Measurements from ENCODE around the gene WNT1. TPM values are rescaled to one million over a fixed set of nuclear protein-coding genes. Genes with fewer than 3 reads are reported as not detected.

Gene WNT1
- total and polyA plus RNA-seq, 2 donors (not counting 3 experiments of a cell fraction or from before 2014, with no cell fraction given) = not detected

DNA sequence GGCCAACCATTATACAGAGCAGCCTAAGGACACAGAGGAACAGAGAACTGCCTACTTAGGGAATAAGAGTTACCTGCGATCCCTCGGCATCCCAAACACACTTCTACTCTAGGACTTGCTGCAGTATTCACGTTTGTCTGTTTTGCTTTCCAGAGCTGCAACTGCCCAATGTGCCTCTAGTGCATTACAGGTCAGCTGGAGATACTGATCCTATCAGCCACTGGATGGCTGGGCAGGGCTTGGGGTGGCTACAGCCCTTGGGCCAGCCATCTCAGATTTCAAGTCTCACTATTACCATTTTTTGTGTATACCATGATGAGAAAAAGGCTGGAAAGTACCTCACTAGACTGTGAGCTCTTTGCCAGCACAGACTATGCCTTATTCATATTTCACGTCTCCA lies 25.4 kb upstream of the WNT1 start:
- no peak for FAIRE-seq
- H3K27me3 ChIP-seq (ENCODE audit: control insufficient read depth in 2 of 2, insufficient read depth in 2 of 2, low read length in 2 of 2) = no peaks in the 10 kb centered on the region
- CTCF ChIA-PET = interaction anchor here (0.8 to 3.3 kb wide), 7 partner anchors 16 to 44 kb away, joined by 3 to 15 read pairs (median 4); no protein-coding TSS in a partner anchor

More for the DNA sequence above, 25.4 kb upstream of the WNT1 start:
- no peak overlapping the region for H3K4me2 ChIP-seq (ENCODE audit: insufficient read depth, low read length)
- dilution Hi-C loops (cut with MboI; ENCODE audit: extremely low pct_ligation_motif_present, low sequenced_read_pairs) = no loop called here
- H2AFZ ChIP-seq (ENCODE audit: low read depth, low read length) = no peak overlapping the region
- H3K4me1 ChIP-seq (ENCODE audit: control insufficient read depth, extremely low read depth, insufficient read depth, low read length) = peaks cover 12% of the 10 kb centered on the region
- peaks cover 11% of the 10 kb centered on the region for H4K20me1 ChIP-seq (replicated peaks; ENCODE audit: control insufficient read depth, extremely low read depth, insufficient read depth, low read length)
- H3K9ac ChIP-seq (replicated peaks; ENCODE audit: extremely low read depth, insufficient read depth, low read length) = no peak overlapping the region
- H3K27ac ChIP-seq (ENCODE audit: insufficient read depth, low read depth, low read length) = no peak overlapping the region
- no peak for DNase-seq (ENCODE audit: low read depth, low spot score)
- H3K9me3 ChIP-seq (replicated peaks; ENCODE audit: control insufficient read depth, insufficient read depth, low read length) = no peaks in the 10 kb centered on the region
- BruUV-seq (replicated peaks) = no TSS peak
- no peaks in the 10 kb centered on the region for H3K9me1 ChIP-seq (replicated peaks; ENCODE audit: control insufficient read depth, extremely low read depth, insufficient read depth, low read length)
- peaks cover 78% of the 10 kb centered on the region for H3K79me2 ChIP-seq (ENCODE audit: control insufficient read depth, insufficient read depth, low read length)
- H3K4me3 ChIP-seq (replicated peaks in 1 of 3; ENCODE audit: insufficient read depth in 1 of 3, low read depth in 1 of 3, low read length in 3 of 3) = no peak overlapping the region
- intact Hi-C loops (cut with micrococcal nuclease) = no loop called here
- POLR2A ChIA-PET = interaction anchor here (0.6 kb wide), 1 partner anchor 85 kb away, joined by 3 read pairs; no protein-coding TSS in a partner anchor
- TF ChIP-seq GATA2 (IDR thresholded peaks at IDR 0.05; ENCODE audit: insufficient read depth, insufficient read length, low read depth, low read length) = no peak
- TF ChIP-seq JUN (IDR thresholded peaks at IDR 0.05; ENCODE audit: borderline replicate concordance, insufficient read depth, insufficient read length, low read depth) = no peak
- TF ChIP-seq POLR2AphosphoS5 (IDR thresholded peaks at IDR 0.05; ENCODE audit: insufficient read depth, low read depth, low read length) = no peak
- TF ChIP-seq, protein P1, sequence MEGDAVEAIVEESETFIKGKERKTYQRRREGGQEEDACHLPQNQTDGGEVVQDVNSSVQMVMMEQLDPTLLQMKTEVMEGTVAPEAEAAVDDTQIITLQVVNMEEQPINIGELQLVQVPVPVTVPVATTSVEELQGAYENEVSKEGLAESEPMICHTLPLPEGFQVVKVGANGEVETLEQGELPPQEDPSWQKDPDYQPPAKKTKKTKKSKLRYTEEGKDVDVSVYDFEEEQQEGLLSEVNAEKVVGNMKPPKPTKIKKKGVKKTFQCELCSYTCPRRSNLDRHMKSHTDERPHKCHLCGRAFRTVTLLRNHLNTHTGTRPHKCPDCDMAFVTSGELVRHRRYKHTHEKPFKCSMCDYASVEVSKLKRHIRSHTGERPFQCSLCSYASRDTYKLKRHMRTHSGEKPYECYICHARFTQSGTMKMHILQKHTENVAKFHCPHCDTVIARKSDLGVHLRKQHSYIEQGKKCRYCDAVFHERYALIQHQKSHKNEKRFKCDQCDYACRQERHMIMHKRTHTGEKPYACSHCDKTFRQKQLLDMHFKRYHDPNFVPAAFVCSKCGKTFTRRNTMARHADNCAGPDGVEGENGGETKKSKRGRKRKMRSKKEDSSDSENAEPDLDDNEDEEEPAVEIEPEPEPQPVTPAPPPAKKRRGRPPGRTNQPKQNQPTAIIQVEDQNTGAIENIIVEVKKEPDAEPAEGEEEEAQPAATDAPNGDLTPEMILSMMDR (IDR thresholded peaks at IDR 0.05; ENCODE audit: extremely low read depth in 1 of 2, insufficient read depth in 1 of 2, low read depth in 1 of 2, low read length in 2 of 2) = no peak
- no peak for TF ChIP-seq FOS (IDR thresholded peaks at IDR 0.05; ENCODE audit: borderline replicate concordance, insufficient read depth, low read length)
- TF ChIP-seq, protein P2, sequence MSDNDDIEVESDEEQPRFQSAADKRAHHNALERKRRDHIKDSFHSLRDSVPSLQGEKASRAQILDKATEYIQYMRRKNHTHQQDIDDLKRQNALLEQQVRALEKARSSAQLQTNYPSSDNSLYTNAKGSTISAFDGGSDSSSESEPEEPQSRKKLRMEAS (IDR thresholded peaks at IDR 0.05; ENCODE audit: insufficient read depth, insufficient read length) = no peak
- no peak for TF ChIP-seq POLR2A (IDR thresholded peaks at IDR 0.05; ENCODE audit: low read depth, low read length)
- no peak for TF ChIP-seq EZH2 (IDR thresholded peaks at IDR 0.05; ENCODE audit: borderline replicate concordance, low read depth, low read length, severe bottlenecking)
- no peak for TF ChIP-seq MYC (IDR thresholded peaks at IDR 0.05; ENCODE audit: low read depth, low read length)
- H3K36me3 ChIP-seq (ENCODE audit: control insufficient read depth in 2 of 2, extremely low read depth in 1 of 2, insufficient read depth in 2 of 2, low read length in 2 of 2) = peaks cover 4 to 6% of the 10 kb centered on the region in 2 experiments

Measured in endothelial cell of umbilical vein (primary cell).